HepG2 (cell line): Measurements from ENCODE around the gene ZBED6. TPM values are rescaled to one million over a fixed set of nuclear protein-coding genes. Genes with fewer than 3 reads are reported as not detected.

ENCODE experiments used
- AKAP8 ChIP-seq: sonication (generic); formaldehyde crosslinking; IDR thresholded peaks from 2 replicates; pipeline ENCODE4 v1.5.1; 2020; ENCODE audit warnings: mild to moderate bottlenecking, missing genetic modification reagents
- HES4 ChIP-seq: sonication (generic); formaldehyde crosslinking; IDR thresholded peaks from 2 replicates; pipeline ENCODE4 v1.9.0; 2021; ENCODE audit warnings: mild to moderate bottlenecking, missing genetic modification reagents, borderline replicate concordance
- HOXD1 ChIP-seq: sonication (generic); formaldehyde crosslinking; IDR thresholded peaks from 2 replicates; pipeline ENCODE4 v1.5.0; 2020; ENCODE audit warnings: missing genetic modification reagents
- IRF2 ChIP-seq: IDR thresholded peaks from 2 replicates; pipeline ENCODE4 v1.6.1; 2018; ENCODE audit warnings: missing genetic modification reagents, missing compliant biosample characterization
- KDM5A ChIP-seq: fragments of 200-600 bp; sonication (generic); IDR thresholded peaks from 2 replicates; pipeline ENCODE4 v1.7.0; 2018; ENCODE audit warnings: antibody characterized with exemption, mild to moderate bottlenecking, low read length, borderline replicate concordance
- MTF1 ChIP-seq: sonication (generic); formaldehyde crosslinking; IDR thresholded peaks from 2 replicates; pipeline ENCODE4 v1.5.0; 2020; ENCODE audit warnings: missing genetic modification reagents
- ZMYM2 ChIP-seq: sonication (generic); formaldehyde crosslinking; IDR thresholded peaks from 2 replicates; pipeline ENCODE4 v1.8.0; 2022; ENCODE audit warnings: mild to moderate bottlenecking, missing genetic modification reagents
- ZNF207 ChIP-seq: fragments of 450-650 bp; IDR thresholded peaks from 2 replicates; pipeline ENCODE4 v1.6.1; 2016; ENCODE audit warnings: antibody characterized with exemption, borderline replicate concordance
- ZNF350 ChIP-seq: sonication (generic); formaldehyde crosslinking; IDR thresholded peaks from 2 replicates; pipeline ENCODE4 v1.4.0; 2020; ENCODE audit warnings: mild to moderate bottlenecking, low read depth, missing genetic modification reagents, borderline replicate concordance
- ZNF530 ChIP-seq: sonication (generic); formaldehyde crosslinking; IDR thresholded peaks from 2 replicates; pipeline ENCODE4 v1.5.0; 2020; ENCODE audit warnings: low read depth, mild to moderate bottlenecking, missing genetic modification reagents
- polyA plus RNA-seq, 8 experiments: library from polyadenylated mRNA; depleted of rRNA in 3 of 8; stranded (reverse) in 7 of 8; unstranded in 1 of 8; fragments of >200 nt; fragmentation: Illumina TruSeq in 4 of 8; extraction: Trizol in 4 of 8; gene quantifications; 2 replicates each; pipeline versions ENCODE4 v1.2.1 to v1.2.3, GENCODE V29; 2011 to 2016; ENCODE audit warnings: low read depth in 4 of 8, missing spikeins in 1 of 8, mixed read lengths in 1 of 8; ENCODE audit not compliant: insufficient read depth in 1 of 8
- total RNA-seq, 5 experiments: library from RNA; depleted of rRNA; stranded (reverse); fragments of >200 nt; fragmentation: Illumina TruSeq; extraction: Trizol; gene quantifications; 2 replicates each; pipeline ENCODE4 v1.2.3, GENCODE V29; 2016; ENCODE audit warnings: low read depth in 1 of 5
- TF ChIP-seq, protein P1 (sequence below): sonication (generic); formaldehyde crosslinking; IDR thresholded peaks from 2 replicates; pipeline ENCODE4 v1.8.1; 2023; ENCODE audit warnings: mild to moderate bottlenecking, missing genetic modification reagents, borderline replicate concordance
- TF ChIP-seq, protein P2 (sequence below): sonication (generic); formaldehyde crosslinking; conservative IDR thresholded peaks from 2 replicates; pipeline ENCODE4 v1.4.0; 2020; ENCODE audit warnings: missing genetic modification reagents
- TF ChIP-seq, protein P3 (sequence below): sonication (generic); formaldehyde crosslinking; IDR thresholded peaks from 2 replicates; pipeline ENCODE4 v1.5.1; 2020; ENCODE audit warnings: missing genetic modification reagents, mild to moderate bottlenecking, borderline replicate concordance
- TF ChIP-seq, protein P4 (sequence below): sonication (generic); formaldehyde crosslinking; IDR thresholded peaks from 2 replicates; pipeline ENCODE4 v1.4.0; 2020; ENCODE audit warnings: missing genetic modification reagents, borderline replicate concordance
- TF ChIP-seq, protein P5 (sequence below): sonication (generic); formaldehyde crosslinking; IDR thresholded peaks from 2 replicates; pipeline ENCODE4 v1.4.0; 2020; ENCODE audit warnings: missing genetic modification reagents
- TF ChIP-seq, protein P6 (sequence below): sonication (generic); formaldehyde crosslinking; conservative IDR thresholded peaks from 2 replicates; pipeline ENCODE4 v1.4.0; 2020; ENCODE audit warnings: missing genetic modification reagents
- TF ChIP-seq, protein P7 (sequence below): sonication (generic); formaldehyde crosslinking; IDR thresholded peaks from 2 replicates; pipeline ENCODE4 v1.4.0; 2020; ENCODE audit warnings: mild to moderate bottlenecking, missing genetic modification reagents
- TF ChIP-seq, protein P8 (sequence below): sonication (generic); formaldehyde crosslinking; IDR thresholded peaks from 2 replicates; pipeline ENCODE4 v1.5.1; 2020; ENCODE audit warnings: mild to moderate bottlenecking, missing genetic modification reagents, borderline replicate concordance

Gene ZBED6
- total and polyA plus RNA-seq, 2 of the 13 experiments (the other 11 are each of a cell fraction or from before 2014, with no cell fraction given): 9.3 to 12.5 TPM

DNA sequence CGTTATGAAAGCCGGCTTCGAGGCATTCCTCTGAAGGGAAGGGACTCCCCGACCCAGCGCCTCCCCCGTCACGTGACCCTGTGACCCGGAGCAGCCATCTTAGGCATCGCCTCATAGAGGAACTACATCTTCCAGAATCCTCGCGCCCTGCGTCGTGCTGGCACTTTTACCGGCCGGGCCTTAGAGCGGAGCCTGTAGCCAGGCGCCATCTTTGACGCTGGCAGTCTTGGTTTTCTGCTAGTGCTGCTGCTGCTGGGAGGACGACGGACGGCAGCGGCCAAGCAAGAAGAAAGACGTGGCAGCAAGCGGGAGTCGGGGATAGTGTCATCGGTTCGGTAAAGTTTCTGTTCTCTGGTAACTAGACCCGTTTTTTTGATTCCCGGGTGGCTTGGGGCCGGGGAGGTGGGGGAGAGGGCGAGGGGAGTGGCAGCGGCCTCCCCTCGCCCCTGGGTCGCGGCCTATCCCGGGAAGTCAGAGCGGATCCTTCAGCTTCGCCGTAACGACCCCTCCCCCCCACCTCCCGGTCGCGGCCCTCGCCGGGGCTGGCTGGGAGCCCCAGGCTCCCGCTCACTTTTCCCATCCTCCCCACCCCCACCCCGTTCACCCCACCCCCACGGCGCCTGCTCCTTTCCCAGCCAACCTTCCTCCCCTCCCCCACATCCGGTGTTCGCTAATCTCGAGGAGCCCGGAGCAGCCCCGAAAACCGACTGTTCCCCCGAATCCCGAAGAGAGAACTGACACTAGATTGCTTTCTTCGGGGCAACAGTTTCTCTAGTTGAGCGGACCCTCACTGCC is at the start of gene ZBED6, which contains the start of gene ZC3H11A (continued):
- TF ChIP-seq, protein P1, sequence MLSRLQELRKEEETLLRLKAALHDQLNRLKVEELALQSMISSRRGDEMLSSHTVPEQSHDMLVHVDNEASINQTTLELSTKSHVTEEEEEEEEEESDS: no peak
- TF ChIP-seq ZNF207 (peak; percentile 82; the same call in 1 of the 2 replicates), ZNF530 (CRISPR knock-in tag) (no peak), MTF1 (CRISPR knock-in tag) (no peak), KDM5A (no peak), AKAP8 (CRISPR knock-in tag) (no peak), HES4 (CRISPR knock-in tag) (peak; percentile 39; the same call in 1 of the 2 replicates), ZMYM2 (CRISPR knock-in tag) (no peak), IRF2 (CRISPR knock-in tag) (peak; percentile 94), HOXD1 (CRISPR knock-in tag) (peak; percentile 64; the same call in 1 of the 2 replicates), ZNF350 (peak; percentile 63; the same call in 1 of the 2 replicates)
- TF ChIP-seq, protein P2, sequence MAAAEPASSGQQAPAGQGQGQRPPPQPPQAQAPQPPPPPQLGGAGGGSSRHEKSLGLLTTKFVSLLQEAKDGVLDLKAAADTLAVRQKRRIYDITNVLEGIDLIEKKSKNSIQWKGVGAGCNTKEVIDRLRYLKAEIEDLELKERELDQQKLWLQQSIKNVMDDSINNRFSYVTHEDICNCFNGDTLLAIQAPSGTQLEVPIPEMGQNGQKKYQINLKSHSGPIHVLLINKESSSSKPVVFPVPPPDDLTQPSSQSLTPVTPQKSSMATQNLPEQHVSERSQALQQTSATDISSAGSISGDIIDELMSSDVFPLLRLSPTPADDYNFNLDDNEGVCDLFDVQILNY: no peak
- TF ChIP-seq, protein P3, sequence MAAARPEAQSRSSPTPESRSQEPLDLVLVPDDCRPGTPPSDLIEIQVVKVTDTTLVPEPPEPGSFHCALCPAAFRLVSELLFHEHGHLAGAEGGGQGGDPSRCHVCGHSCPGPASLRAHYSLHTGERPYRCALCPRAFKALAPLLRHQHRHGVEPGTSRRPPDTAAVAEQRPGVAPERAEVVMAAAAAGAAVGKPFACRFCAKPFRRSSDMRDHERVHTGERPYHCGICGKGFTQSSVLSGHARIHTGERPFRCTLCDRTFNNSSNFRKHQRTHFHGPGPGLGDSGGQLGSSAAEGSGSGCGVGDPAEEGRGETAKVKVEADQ: no peak
- TF ChIP-seq, protein P4, sequence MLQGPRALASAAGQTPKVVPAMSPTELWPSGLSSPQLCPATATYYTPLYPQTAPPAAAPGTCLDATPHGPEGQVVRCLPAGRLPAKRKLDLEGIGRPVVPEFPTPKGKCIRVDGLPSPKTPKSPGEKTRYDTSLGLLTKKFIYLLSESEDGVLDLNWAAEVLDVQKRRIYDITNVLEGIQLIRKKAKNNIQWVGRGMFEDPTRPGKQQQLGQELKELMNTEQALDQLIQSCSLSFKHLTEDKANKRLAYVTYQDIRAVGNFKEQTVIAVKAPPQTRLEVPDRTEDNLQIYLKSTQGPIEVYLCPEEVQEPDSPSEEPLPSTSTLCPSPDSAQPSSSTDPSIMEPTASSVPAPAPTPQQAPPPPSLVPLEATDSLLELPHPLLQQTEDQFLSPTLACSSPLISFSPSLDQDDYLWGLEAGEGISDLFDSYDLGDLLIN: 0 out of 2 replicates have a peak, but pooled peaks have one; percentile 27
- TF ChIP-seq, protein P5, sequence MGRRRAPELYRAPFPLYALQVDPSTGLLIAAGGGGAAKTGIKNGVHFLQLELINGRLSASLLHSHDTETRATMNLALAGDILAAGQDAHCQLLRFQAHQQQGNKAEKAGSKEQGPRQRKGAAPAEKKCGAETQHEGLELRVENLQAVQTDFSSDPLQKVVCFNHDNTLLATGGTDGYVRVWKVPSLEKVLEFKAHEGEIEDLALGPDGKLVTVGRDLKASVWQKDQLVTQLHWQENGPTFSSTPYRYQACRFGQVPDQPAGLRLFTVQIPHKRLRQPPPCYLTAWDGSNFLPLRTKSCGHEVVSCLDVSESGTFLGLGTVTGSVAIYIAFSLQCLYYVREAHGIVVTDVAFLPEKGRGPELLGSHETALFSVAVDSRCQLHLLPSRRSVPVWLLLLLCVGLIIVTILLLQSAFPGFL: no peak
- TF ChIP-seq, protein P6, sequence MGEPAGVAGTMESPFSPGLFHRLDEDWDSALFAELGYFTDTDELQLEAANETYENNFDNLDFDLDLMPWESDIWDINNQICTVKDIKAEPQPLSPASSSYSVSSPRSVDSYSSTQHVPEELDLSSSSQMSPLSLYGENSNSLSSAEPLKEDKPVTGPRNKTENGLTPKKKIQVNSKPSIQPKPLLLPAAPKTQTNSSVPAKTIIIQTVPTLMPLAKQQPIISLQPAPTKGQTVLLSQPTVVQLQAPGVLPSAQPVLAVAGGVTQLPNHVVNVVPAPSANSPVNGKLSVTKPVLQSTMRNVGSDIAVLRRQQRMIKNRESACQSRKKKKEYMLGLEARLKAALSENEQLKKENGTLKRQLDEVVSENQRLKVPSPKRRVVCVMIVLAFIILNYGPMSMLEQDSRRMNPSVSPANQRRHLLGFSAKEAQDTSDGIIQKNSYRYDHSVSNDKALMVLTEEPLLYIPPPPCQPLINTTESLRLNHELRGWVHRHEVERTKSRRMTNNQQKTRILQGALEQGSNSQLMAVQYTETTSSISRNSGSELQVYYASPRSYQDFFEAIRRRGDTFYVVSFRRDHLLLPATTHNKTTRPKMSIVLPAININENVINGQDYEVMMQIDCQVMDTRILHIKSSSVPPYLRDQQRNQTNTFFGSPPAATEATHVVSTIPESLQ (CRISPR knock-in tag): no peak
- TF ChIP-seq, protein P7, sequence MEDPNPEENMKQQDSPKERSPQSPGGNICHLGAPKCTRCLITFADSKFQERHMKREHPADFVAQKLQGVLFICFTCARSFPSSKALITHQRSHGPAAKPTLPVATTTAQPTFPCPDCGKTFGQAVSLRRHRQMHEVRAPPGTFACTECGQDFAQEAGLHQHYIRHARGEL: no peak
- TF ChIP-seq, protein P8, sequence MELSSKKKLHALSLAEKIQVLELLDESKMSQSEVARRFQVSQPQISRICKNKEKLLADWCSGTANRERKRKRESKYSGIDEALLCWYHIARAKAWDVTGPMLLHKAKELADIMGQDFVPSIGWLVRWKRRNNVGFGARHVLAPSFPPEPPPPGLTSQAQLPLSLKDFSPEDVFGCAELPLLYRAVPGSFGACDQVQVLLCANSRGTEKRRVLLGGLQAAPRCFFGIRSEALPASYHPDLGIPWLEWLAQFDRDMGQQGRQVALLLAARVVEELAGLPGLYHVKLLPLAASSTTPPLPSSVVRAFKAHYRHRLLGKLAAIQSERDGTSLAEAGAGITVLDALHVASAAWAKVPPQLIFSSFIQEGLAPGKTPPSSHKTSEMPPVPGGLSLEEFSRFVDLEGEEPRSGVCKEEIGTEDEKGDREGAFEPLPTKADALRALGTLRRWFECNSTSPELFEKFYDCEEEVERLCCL (CRISPR knock-in tag): no peak
